Stimulated activated CD8-positive, alpha-beta memory T cell treated with anti-CD3 and anti-CD28 coated beads, Interleukin-12 subunit alpha, Interleukin-12 subunit beta, amount 100 ng/mL, for 4 hours (primary cell): ENCODE results near the gene C1QTNF5.

Source experiments
- DNase-seq: peaks from one replicate; pipeline ENCODE4 v3.0.0-alpha.2; 2020; ENCODE audit warnings: low read depth

C1QTNF5 gene

GRCh38 chr11:119318240-119319135, 22.2 kb downstream of the C1QTNF5 start:
- DNase-seq = no peak

GRCh38 chr11:119317592-119318239, 23.0 kb downstream of the C1QTNF5 start:
- no peak for DNase-seq

- no peak for DNase-seq
These were observed 23.7 kb downstream of the C1QTNF5 start, which contains the start of gene MCAM for GRCh38 chr11:119316729-119317591. TSS of gene MCAM (minus strand) at chr11:119317130. CDS start at chr11:119317101, 29 bp downstream.

DNA sequence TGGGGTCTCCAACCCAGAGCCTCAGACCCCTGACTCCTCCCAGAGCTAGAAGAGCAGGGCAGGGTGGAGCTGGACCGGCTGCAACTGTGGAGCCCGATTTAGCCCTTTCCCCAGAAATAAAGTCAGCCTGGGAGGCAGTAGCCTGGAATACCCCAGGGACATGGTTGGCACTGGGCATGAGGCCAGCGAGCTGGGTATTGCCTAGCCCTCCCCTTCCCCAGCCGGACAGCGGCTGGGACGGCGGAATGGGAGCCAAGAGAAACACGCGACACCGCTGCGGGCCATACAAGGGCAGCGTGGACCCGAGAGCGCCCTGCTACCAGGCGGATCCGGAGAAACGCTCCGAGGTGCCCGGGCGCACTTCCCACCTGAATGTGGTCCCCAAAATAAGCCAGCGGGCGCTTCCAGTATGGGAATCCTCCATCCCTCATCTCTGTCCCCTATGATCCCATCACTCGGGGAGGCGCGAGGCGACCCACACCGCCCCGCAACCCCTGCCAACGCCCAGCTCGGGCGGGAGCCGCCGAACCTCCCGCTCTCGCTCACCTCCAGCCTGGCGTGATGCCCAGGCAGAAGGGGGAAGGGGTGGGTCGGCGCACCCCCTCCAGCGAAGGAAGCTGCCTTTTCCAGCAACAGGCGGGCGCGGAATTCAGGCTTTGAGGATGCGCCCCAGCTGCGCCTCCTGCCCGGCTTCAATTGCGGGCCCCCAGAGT, 24.5 kb downstream of the C1QTNF5 start:
- no peak for DNase-seq

DNA sequence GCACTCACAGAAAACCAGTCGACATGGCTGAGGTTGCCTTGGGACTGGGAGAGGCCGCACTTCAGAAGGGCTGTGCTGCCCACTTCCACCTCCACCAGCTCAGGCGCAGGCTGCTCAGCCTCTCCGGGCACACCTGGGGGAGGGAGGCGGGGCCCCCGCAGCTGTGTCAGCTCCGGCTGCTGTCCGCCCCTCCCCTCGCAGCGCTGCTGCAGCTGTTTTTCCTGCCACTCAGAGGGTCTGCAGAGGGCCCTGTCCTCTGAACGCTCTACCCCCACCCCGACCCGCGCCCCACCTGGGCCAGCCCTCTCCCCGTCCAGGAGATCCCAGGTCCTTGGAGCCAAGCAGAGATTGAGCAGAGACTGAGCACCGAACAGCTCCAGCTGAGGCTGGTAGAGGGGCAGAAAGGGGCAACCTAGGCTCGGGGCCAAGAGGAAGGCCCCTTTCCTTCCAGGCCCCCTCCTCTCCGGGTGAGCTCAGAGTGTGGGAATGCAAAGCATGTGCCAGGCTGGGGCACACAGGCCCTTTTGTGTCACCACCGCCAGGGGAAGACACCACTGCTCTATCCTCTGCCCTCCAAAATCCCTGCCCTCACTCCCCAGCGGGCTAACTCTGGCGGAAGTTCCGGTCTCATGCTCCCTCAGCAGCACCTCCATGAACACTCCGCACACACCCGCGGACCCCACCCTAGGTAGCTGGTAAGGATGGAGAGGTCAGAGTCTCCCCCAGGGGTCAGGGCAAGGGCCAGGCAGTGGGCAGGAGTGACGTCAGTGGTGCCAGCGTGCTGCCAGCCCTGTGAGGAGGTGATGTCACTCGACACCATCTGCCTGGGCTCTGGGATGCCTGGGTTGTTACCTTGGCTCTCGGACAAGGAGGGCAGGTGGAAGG, 25.3 kb downstream of the C1QTNF5 start:
- no peak for DNase-seq

DNA sequence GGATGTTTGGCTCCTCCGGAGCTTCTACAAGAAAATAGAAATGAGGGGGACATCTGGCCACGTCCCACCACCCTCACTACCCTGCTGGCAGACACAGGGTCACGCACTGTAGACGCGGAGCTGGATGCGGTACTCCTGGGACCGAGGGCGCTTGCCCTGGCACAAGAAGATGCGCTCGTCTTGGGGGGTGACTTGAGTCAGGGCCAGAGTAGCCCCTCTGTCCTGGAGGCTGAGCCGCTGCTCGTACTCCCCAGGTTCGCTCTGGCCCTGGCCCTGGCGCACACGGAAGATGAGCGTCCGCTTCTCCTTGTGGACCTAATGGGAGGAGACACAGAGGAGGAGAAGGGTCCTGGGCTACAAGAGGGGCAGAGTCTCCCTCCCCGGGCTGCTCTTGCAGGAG, 26.0 kb downstream of the C1QTNF5 start:
- DNase-seq = no peak

- no peak for DNase-seq
These were observed 30.0 kb downstream of the C1QTNF5 start for GRCh38 chr11:119310682-119311052.

- no peak for DNase-seq
These were observed 30.6 kb downstream of the C1QTNF5 start for GRCh38 chr11:119309953-119310681.

- no peak for DNase-seq
These were observed 31.3 kb downstream of the C1QTNF5 start for GRCh38 chr11:119309411-119309810.

GRCh38 chr11:119307974-119308373, 32.7 kb downstream of the C1QTNF5 start:
- DNase-seq = no peak

DNA sequence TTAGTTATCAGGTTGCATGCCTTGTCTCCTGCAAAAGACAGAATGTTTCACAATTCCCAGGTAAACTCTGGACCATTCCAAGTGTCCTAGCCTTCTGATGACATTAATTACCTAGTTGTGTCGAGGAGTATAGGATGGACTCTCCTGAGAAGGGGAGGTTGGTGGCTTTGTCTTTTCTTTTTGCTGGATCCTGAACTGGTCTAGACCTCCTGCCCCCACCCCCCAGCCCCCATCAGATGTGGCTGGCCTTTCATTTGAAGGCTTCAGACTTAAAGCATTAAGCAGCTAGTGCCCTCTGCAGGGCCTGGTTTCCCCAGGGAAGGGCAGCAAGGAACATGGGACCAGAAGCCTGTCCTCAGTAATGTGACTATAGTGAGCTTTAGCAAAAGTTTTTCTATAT, 33.5 kb downstream of the C1QTNF5 start:
- DNase-seq = no peak

DNA sequence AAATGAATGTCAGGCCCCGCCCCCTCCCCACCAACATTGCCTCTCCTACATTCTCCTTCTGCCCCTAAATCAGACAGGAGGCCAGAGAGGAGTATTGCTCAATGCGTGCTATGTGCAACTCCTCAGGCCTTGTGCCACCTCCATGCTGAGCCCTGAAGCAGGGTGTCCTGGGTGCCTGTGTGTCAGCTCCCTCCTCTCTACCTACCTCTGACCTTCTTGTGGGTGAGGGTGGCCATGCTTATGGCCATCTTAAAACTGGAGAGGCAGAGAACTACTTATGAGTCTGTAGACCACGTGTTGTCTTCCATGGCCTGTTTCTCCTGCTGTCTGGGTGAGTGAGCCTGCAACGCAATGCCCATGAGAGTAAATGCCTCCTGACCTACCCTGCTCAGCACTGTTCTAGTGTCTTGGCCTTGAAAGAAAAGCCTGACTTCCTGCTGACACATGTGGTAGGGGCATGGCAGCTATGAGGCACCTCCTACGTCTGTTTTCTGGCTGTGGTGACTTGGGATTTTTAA, 34.3 kb downstream of the C1QTNF5 start:
- DNase-seq = no peak

- DNase-seq = no peak
These were observed 34.9 kb downstream of the C1QTNF5 start for GRCh38 chr11:119305556-119306372.

GRCh38 chr11:119303227-119303718, 37.4 kb downstream of the C1QTNF5 start:
- no peak for DNase-seq

DNA sequence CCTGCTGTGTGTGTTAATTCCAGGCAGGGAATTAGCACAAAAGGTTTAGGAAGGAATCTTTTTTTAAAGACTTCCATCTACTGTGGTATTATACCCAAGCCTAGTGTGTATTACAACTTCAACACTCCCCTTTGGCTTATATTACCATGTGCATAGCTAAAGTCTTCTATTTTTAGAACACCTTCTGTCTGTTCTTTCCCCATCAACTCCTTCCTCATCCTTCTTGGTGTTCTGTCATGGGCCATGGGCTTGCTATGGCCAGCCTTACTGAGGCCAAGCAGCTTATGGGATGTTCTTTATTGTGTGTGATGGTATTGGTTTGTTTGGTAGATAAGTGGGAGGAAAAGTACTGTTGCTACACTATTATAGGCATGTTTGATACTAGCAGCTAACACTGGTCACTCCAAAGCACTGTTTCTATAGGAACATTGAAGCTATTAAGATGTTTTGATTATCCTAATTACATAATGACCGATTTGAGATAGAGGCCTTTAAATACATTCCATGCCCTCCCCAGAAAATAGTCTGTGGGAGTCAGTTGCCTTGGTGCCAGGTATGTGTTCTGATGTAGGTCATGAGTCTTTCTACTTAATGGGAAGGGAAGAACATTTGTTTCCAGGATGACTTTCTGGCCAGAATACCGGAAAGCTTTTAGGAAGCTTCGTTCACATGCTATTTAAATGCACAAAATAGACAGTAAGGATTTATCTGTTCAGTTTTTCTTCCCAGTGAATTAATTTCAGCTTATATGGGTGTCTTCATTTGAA, 40.3 kb downstream of the C1QTNF5 start:
- DNase-seq = no peak

- no peak for DNase-seq
These were observed 41.3 kb downstream of the C1QTNF5 start for GRCh38 chr11:119299416-119299815.

GRCh38 chr11:119298726-119299125, 42.0 kb downstream of the C1QTNF5 start:
- DNase-seq = no peak

- DNase-seq = no peak
These were observed 42.7 kb downstream of the C1QTNF5 start for GRCh38 chr11:119297938-119298337.
